ENCODE measurements around the gene RALGDS. TPM values are rescaled to one million over a fixed set of nuclear protein-coding genes. Genes with fewer than 3 reads are reported as not detected.
"Not testable (repeated sequence)": the region's sequence is repeated elsewhere in the genome, so short reads cannot be mapped to it uniquely, and the experiment has no call there.

RALGDS gene
- polyA plus RNA-seq, 1 donor (not counting 4 experiments of a cell fraction or from before 2014, with no cell fraction given): 22.6 TPM

- H3K9me3 ChIP-seq (ENCODE audit: control insufficient read depth, low read depth, low read length): no peaks in the 10 kb centered on the region
- H2AFZ ChIP-seq (ENCODE audit: control insufficient read depth, low read length): no peak overlapping the region
- no peak for DNase-seq (ENCODE audit: low read depth, low spot score)
- no peaks in the 10 kb centered on the region for H3K79me2 ChIP-seq (ENCODE audit: control insufficient read depth, insufficient read depth, low read length)
- no peak overlapping the region for H3K4me2 ChIP-seq (ENCODE audit: control insufficient read depth, extremely low read depth, insufficient read depth, low read depth, low read length)
- H3K9ac ChIP-seq (ENCODE audit: control insufficient read depth, extremely low read depth, insufficient read depth, low read length): no peak overlapping the region
- H3K36me3 ChIP-seq (ENCODE audit: control insufficient read depth in 2 of 2, extremely low read depth in 1 of 2, insufficient read depth in 2 of 2, low read length in 2 of 2): peaks cover 21 to 23% of the 10 kb centered on the region in 2 experiments
- no peaks in the 10 kb centered on the region for H4K20me1 ChIP-seq (ENCODE audit: control insufficient read depth, extremely low read depth, insufficient read depth, low read length)
- H3K27me3 ChIP-seq (ENCODE audit: control insufficient read depth, extremely low read depth, insufficient read depth, low read length): no peaks in the 10 kb centered on the region
- H3K4me3 ChIP-seq (ENCODE audit: control insufficient read depth in 2 of 3, extremely low read depth in 1 of 3, insufficient read depth in 2 of 3, low read depth in 1 of 3, low read length in 3 of 3): no peak overlapping the region
- no peaks in the 10 kb centered on the region for H3K4me1 ChIP-seq (ENCODE audit: control insufficient read depth, extremely low read depth, insufficient read depth, low read length)
- no peak for FAIRE-seq
- no peaks in the 10 kb centered on the region for H3K9me1 ChIP-seq (ENCODE audit: control insufficient read depth, extremely low read depth, insufficient read depth, low read length)
- dilution Hi-C loops (cut with MboI; ENCODE audit: extremely low pct_ligation_motif_present, low sequenced_read_pairs): no loop called here
- H3K27ac ChIP-seq (ENCODE audit: control insufficient read depth, insufficient read depth, low read length): no peak overlapping the region
- TF ChIP-seq EZH2 (IDR thresholded peaks at IDR 0.05; ENCODE audit: low read length): no peak
Observed at GRCh38 chr9:133094842-133095393, 26.1 kb downstream of the RALGDS start.

GRCh38 chr9:133094351-133094750, 26.7 kb downstream of the RALGDS start:
- H3K9ac ChIP-seq (ENCODE audit: control insufficient read depth, extremely low read depth, insufficient read depth, low read length); H2AFZ ChIP-seq (ENCODE audit: control insufficient read depth, low read length); H3K9me1 ChIP-seq (ENCODE audit: control insufficient read depth, extremely low read depth, insufficient read depth, low read length); H3K27me3 ChIP-seq (ENCODE audit: control insufficient read depth, extremely low read depth, insufficient read depth, low read length); H3K79me2 ChIP-seq (ENCODE audit: control insufficient read depth, insufficient read depth, low read length); H4K20me1 ChIP-seq (ENCODE audit: control insufficient read depth, extremely low read depth, insufficient read depth, low read length); H3K27ac ChIP-seq (ENCODE audit: control insufficient read depth, insufficient read depth, low read length); H3K9me3 ChIP-seq (ENCODE audit: control insufficient read depth, low read depth, low read length); dilution Hi-C loops (cut with MboI; ENCODE audit: extremely low pct_ligation_motif_present, low sequenced_read_pairs); H3K4me2 ChIP-seq (ENCODE audit: control insufficient read depth, extremely low read depth, insufficient read depth, low read depth, low read length); FAIRE-seq; H3K4me1 ChIP-seq (ENCODE audit: control insufficient read depth, extremely low read depth, insufficient read depth, low read length); H3K4me3 ChIP-seq (ENCODE audit: control insufficient read depth in 2 of 3, extremely low read depth in 1 of 3, insufficient read depth in 2 of 3, low read depth in 1 of 3, low read length in 3 of 3); DNase-seq (ENCODE audit: low read depth, low spot score): not testable (repeated sequence)
- peaks cover 18% of the 10 kb centered on the region in 2 experiments for H3K36me3 ChIP-seq (ENCODE audit: control insufficient read depth in 2 of 2, extremely low read depth in 1 of 2, insufficient read depth in 2 of 2, low read length in 2 of 2)

- Histone ChIP-seq H3K9me1 (ENCODE audit: control insufficient read depth, extremely low read depth, insufficient read depth, low read length) (no peaks in the 10 kb centered on the region), H3K27ac (ENCODE audit: control insufficient read depth, insufficient read depth, low read length) (no peak overlapping the region), H3K79me2 (ENCODE audit: control insufficient read depth, insufficient read depth, low read length) (no peaks in the 10 kb centered on the region), H3K4me1 (ENCODE audit: control insufficient read depth, extremely low read depth, insufficient read depth, low read length) (no peaks in the 10 kb centered on the region), H3K9me3 (ENCODE audit: control insufficient read depth, low read depth, low read length) (no peaks in the 10 kb centered on the region), H3K27me3 (ENCODE audit: control insufficient read depth, extremely low read depth, insufficient read depth, low read length) (no peaks in the 10 kb centered on the region), H3K9ac (ENCODE audit: control insufficient read depth, extremely low read depth, insufficient read depth, low read length) (no peak overlapping the region), H2AFZ (ENCODE audit: control insufficient read depth, low read length) (no peak overlapping the region), H3K4me2 (ENCODE audit: control insufficient read depth, extremely low read depth, insufficient read depth, low read depth, low read length) (no peak overlapping the region), H4K20me1 (ENCODE audit: control insufficient read depth, extremely low read depth, insufficient read depth, low read length) (no peaks in the 10 kb centered on the region), H3K4me3 (ENCODE audit: control insufficient read depth in 2 of 3, extremely low read depth in 1 of 3, insufficient read depth in 2 of 3, low read depth in 1 of 3, low read length in 3 of 3) (no peak overlapping the region), H3K36me3 (ENCODE audit: control insufficient read depth in 2 of 2, extremely low read depth in 1 of 2, insufficient read depth in 2 of 2, low read length in 2 of 2) (no peaks in the 10 kb centered on the region)
- dilution Hi-C loops (cut with MboI; ENCODE audit: extremely low pct_ligation_motif_present, low sequenced_read_pairs): no loop called here
- FAIRE-seq: no peak
- DNase-seq (ENCODE audit: low read depth, low spot score): no peak
- no peak for TF ChIP-seq CTCF (optimal IDR thresholded peaks at IDR 0.05 in 1 of 3, IDR thresholded peaks at IDR 0.05 in 1 of 3, conservative IDR thresholded peaks at IDR 0.05 in 1 of 3; ENCODE audit: extremely low read depth in 1 of 3, insufficient read depth in 2 of 3, low read length in 3 of 3)
- TF ChIP-seq EZH2 (IDR thresholded peaks at IDR 0.05; ENCODE audit: low read length): no peak
Observed at GRCh38 chr9:133090752-133091385, 30.2 kb downstream of the RALGDS start.
